ENCODE results near the gene ADAMTS14.

ADAMTS14 gene

DNA sequence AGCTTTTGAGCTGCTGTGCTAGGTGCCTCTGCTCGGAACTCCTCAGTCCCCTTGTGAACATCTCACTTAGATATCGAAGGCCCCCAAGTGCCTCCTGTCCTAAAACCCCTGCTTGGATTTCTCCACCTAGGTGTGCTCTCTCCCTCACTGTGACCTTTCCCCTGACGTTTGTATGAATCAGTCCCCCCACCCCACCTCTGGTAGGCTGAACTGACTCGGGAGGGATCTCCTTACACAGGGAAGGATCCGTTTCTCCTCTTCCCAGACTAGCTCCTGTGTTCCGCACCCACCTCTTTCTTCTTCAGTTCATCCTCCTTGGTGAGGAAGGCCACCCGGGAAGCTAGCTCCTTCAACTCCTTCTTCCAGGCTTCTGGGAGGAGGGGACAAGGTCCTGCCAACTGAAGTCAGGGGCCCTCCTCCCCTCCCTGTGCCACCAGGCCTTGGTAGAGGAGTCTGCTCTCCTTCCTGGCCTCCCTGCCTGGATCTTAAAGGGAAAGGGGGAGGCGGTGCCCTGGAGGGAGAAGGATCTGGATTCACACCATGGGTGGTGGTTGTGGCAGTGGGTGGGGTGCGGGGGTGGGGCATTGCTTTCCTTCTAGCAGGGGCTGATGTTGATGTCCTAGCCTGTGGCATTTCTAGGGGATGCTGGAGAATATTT is 106.1 kb downstream of the ADAMTS14 start:
- DNase-seq (ENCODE audit: low read depth, low spot score): no peak
- Histone ChIP-seq H3K36me3 (ENCODE audit: insufficient read depth, insufficient read length, low read length) (no peaks in the 10 kb centered on the region), H3K27me3 (ENCODE audit: insufficient read depth, insufficient read length) (no peaks in the 10 kb centered on the region), H3K9ac (ENCODE audit: insufficient read length, low read depth) (no peak overlapping the region), H3K9me3 (ENCODE audit: insufficient read depth, low read length) (no peaks in the 10 kb centered on the region), H3K4me3 (ENCODE audit: insufficient read length, low read depth) (no peak overlapping the region), H3K4me1 (ENCODE audit: insufficient read depth, insufficient read length) (peaks cover 8% of the 10 kb centered on the region)
- TF ChIP-seq YY1 (IDR thresholded peaks at IDR 0.05; ENCODE audit: insufficient read depth, insufficient read length) (no peak), ZNF274 (IDR thresholded peaks at IDR 0.05; ENCODE audit: low read depth, low read length) (no peak), SUZ12 (IDR thresholded peaks at IDR 0.05; ENCODE audit: extremely low read depth, insufficient read depth, insufficient read length) (no peak)

DNA sequence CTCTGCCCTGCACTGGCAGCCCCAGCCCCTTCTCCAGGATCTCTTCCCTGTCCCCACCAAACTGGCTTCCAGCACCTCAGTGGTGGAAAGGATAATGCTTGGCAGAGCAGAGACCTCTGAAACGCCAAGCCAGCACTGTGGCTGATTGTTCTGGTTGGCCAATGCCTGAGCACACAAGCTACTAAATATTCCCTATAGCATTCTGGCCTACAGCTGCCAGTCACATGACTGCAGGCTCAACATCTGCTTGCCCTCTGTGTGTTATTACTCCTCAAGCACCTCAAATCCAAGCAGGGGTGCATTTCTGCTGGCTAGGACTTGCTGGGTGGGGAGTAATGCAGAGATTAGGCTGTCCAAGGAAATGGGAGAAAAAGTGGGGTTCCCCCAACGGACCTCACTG is 106.8 kb downstream of the ADAMTS14 start:
- Histone ChIP-seq H3K4me3 (ENCODE audit: insufficient read length, low read depth) (no peak overlapping the region), H3K9ac (ENCODE audit: insufficient read length, low read depth) (no peak overlapping the region), H3K9me3 (ENCODE audit: insufficient read depth, low read length) (no peaks in the 10 kb centered on the region), H3K4me1 (ENCODE audit: insufficient read depth, insufficient read length) (peaks cover 6% of the 10 kb centered on the region), H3K27me3 (ENCODE audit: insufficient read depth, insufficient read length) (no peaks in the 10 kb centered on the region), H3K36me3 (ENCODE audit: insufficient read depth, insufficient read length, low read length) (no peaks in the 10 kb centered on the region)
- no peak for TF ChIP-seq SUZ12 (IDR thresholded peaks at IDR 0.05; ENCODE audit: extremely low read depth, insufficient read depth, insufficient read length)
- no peak for TF ChIP-seq ZNF274 (IDR thresholded peaks at IDR 0.05; ENCODE audit: low read depth, low read length)
- TF ChIP-seq YY1 (IDR thresholded peaks at IDR 0.05; ENCODE audit: insufficient read depth, insufficient read length): no peak
- no peak for DNase-seq (ENCODE audit: low read depth, low spot score)

DNA sequence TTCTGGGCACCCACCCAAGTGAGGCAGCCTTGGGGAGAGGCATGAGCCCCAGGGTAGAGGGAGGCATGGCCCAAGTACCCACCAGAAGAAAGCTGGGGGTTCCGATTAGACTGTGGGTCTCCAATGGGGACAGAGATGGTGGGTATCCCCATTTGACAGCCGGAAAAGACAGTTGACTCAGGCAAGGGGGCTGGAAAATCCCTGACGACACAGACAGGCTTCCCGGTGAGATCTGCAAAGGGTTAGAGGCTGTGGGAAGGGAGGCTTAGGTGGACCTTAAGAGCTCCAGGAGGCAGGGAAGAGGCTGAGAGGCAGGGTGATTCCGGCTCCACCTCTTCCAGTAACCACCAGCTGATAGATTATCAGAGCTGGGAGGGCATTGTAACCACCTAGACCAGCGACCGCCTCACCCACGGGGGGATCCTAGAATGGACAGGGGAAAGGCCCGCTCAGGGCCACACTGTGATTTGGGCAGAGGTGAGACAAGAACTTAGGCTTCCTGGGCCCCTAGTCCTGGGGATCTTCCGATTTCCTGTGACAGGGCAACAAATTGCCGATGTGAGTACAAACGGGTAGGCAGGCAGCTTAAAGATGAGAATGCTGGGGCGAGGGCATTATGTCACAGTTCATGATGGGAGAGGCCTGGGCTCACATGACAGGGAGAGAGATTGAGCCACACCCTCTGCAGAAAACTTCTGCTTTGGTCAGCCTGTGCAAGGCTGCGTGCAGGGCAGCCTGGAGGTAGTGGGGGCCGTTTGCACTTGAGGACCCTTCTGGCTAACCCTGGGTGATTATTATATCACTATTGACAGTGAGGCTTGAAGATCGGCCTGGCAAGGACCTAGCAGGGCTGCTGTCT is 107.4 kb downstream of the ADAMTS14 start:
- Histone ChIP-seq H3K4me1 (ENCODE audit: insufficient read depth, insufficient read length) (peaks cover 5% of the 10 kb centered on the region), H3K27me3 (ENCODE audit: insufficient read depth, insufficient read length) (no peaks in the 10 kb centered on the region), H3K36me3 (ENCODE audit: insufficient read depth, insufficient read length, low read length) (no peaks in the 10 kb centered on the region), H3K9me3 (ENCODE audit: insufficient read depth, low read length) (no peaks in the 10 kb centered on the region), H3K4me3 (ENCODE audit: insufficient read length, low read depth) (no peak overlapping the region), H3K9ac (ENCODE audit: insufficient read length, low read depth) (no peak overlapping the region)
- TF ChIP-seq SUZ12 (IDR thresholded peaks at IDR 0.05; ENCODE audit: extremely low read depth, insufficient read depth, insufficient read length): no peak
- TF ChIP-seq YY1 (IDR thresholded peaks at IDR 0.05; ENCODE audit: insufficient read depth, insufficient read length): no peak
- no peak for TF ChIP-seq ZNF274 (IDR thresholded peaks at IDR 0.05; ENCODE audit: low read depth, low read length)
- DNase-seq (ENCODE audit: low read depth, low spot score): no peak

DNA sequence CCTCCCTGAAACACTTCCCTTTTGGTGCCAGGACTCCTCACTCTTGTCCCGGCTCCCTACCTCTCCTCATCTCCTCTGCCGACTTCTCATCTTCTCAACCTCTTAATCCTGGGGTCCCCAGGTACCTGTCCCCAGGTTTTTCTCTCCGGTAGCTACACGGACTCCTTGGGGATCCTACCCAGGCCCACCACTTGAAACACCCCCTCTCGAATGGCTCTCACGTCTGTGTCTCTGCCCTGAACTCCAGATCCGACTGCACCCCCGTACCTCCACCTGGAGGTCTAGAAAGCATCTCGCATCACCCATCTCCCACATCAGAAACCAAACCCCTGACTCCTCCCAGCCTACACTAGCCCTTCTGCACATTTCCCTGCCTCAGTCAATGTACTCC is 108.1 kb downstream of the ADAMTS14 start:
- no peak for DNase-seq (ENCODE audit: low read depth, low spot score)
- Histone ChIP-seq H3K4me1 (ENCODE audit: insufficient read depth, insufficient read length) (peaks cover 5% of the 10 kb centered on the region), H3K9ac (ENCODE audit: insufficient read length, low read depth) (no peak overlapping the region), H3K36me3 (ENCODE audit: insufficient read depth, insufficient read length, low read length) (no peaks in the 10 kb centered on the region), H3K27me3 (ENCODE audit: insufficient read depth, insufficient read length) (no peaks in the 10 kb centered on the region), H3K9me3 (ENCODE audit: insufficient read depth, low read length) (no peaks in the 10 kb centered on the region), H3K4me3 (ENCODE audit: insufficient read length, low read depth) (no peak overlapping the region)
- no peak for TF ChIP-seq SUZ12 (IDR thresholded peaks at IDR 0.05; ENCODE audit: extremely low read depth, insufficient read depth, insufficient read length)
- TF ChIP-seq YY1 (IDR thresholded peaks at IDR 0.05; ENCODE audit: insufficient read depth, insufficient read length): no peak
- TF ChIP-seq ZNF274 (IDR thresholded peaks at IDR 0.05; ENCODE audit: low read depth, low read length): no peak

GRCh38 chr10:70780772-70781171 is 108.5 kb downstream of the ADAMTS14 start:
- Histone ChIP-seq H3K9ac (ENCODE audit: insufficient read length, low read depth) (no peak overlapping the region), H3K4me1 (ENCODE audit: insufficient read depth, insufficient read length) (peaks cover 5% of the 10 kb centered on the region), H3K4me3 (ENCODE audit: insufficient read length, low read depth) (no peak overlapping the region), H3K9me3 (ENCODE audit: insufficient read depth, low read length) (no peaks in the 10 kb centered on the region), H3K36me3 (ENCODE audit: insufficient read depth, insufficient read length, low read length) (no peaks in the 10 kb centered on the region), H3K27me3 (ENCODE audit: insufficient read depth, insufficient read length) (no peaks in the 10 kb centered on the region)
- TF ChIP-seq ZNF274 (IDR thresholded peaks at IDR 0.05; ENCODE audit: low read depth, low read length) (no peak), SUZ12 (IDR thresholded peaks at IDR 0.05; ENCODE audit: extremely low read depth, insufficient read depth, insufficient read length) (no peak), YY1 (IDR thresholded peaks at IDR 0.05; ENCODE audit: insufficient read depth, insufficient read length) (no peak)
- DNase-seq (ENCODE audit: low read depth, low spot score): no peak

DNA sequence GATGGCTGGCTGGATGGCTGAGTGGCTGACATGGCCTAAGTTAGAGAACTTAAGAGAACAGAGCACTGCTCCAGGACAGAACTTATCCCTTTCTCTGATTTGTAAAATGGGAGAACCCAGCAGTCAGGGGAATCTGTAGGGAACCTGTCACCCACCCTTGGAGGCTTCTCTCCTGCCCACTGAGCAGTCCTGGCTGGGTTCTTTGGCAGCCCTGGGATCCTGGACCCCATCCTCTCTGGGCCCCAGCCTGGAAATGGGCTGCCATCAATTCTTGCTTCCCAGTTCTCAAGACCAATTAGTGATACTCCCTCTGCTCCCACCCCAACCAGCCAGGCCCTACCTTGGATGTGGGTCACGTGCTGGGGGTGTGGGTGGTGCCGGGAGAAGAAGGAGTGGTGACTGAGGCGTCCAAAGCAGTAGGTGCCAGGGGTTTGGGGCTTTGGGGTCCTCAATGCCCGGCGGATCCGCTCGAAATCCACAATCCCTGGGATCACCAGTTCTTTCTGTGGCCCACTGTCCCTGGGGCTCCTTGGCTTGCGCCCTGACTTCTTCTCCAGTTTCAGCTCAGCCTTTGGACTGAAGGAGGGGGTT is 109.2 kb downstream of the ADAMTS14 start:
- no peak for DNase-seq (ENCODE audit: low read depth, low spot score)
- H3K4me3 ChIP-seq (ENCODE audit: insufficient read length, low read depth): no peak overlapping the region
- TF ChIP-seq SUZ12 (IDR thresholded peaks at IDR 0.05; ENCODE audit: extremely low read depth, insufficient read depth, insufficient read length): no peak
- no peaks in the 10 kb centered on the region for H3K9me3 ChIP-seq (ENCODE audit: insufficient read depth, low read length)
- H3K36me3 ChIP-seq (ENCODE audit: insufficient read depth, insufficient read length, low read length): no peaks in the 10 kb centered on the region
- H3K27me3 ChIP-seq (ENCODE audit: insufficient read depth, insufficient read length): no peaks in the 10 kb centered on the region
- no peak overlapping the region for H3K9ac ChIP-seq (ENCODE audit: insufficient read length, low read depth)
- H3K4me1 ChIP-seq (ENCODE audit: insufficient read depth, insufficient read length): peaks cover 5% of the 10 kb centered on the region

DNA sequence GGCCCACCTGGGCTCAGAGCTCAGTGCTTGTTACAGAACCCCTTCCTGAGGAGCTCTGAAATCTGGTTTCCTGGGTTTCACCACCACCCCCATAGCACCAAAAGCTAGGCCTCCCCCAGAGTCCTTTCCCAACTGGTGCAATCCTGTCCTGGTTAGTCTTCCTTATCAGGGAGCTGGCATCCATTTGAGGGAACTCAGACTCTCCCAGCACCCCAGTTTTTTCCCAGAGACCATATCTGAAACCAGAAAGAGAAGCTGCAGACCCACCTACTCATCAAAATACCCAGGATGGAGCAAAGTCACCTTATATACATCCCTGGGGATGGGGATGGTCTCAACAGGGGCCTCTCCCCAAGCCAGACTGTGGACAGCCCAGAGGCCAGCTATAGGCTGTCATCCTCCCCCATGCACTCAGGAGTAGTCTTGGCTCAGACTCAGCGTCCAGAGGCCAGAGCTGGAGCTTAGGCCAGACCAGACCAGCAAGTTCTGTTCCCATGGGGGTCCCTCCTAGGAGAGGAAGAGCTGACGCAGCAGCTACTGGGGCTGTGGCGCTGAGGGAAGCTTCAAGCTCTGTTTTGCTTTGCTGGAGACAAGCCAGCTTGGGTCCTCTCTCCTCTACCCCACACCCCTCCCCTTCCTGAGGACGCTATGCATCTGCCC is 109.9 kb downstream of the ADAMTS14 start:
- Histone ChIP-seq H3K36me3 (ENCODE audit: insufficient read depth, insufficient read length, low read length) (no peaks in the 10 kb centered on the region), H3K27me3 (ENCODE audit: insufficient read depth, insufficient read length) (no peaks in the 10 kb centered on the region), H3K9me3 (ENCODE audit: insufficient read depth, low read length) (no peaks in the 10 kb centered on the region), H3K4me3 (ENCODE audit: insufficient read length, low read depth) (no peak overlapping the region), H3K9ac (ENCODE audit: insufficient read length, low read depth) (no peak overlapping the region), H3K4me1 (ENCODE audit: insufficient read depth, insufficient read length) (peaks cover 3% of the 10 kb centered on the region)
- no peak for DNase-seq (ENCODE audit: low read depth, low spot score)
- TF ChIP-seq ZNF274 (IDR thresholded peaks at IDR 0.05; ENCODE audit: low read depth, low read length): no peak

All from NT2/D1 (cell line).